ENCODE data around the gene C1QB. TPM values are rescaled to one million over a fixed set of nuclear protein-coding genes. Genes with fewer than 3 reads are reported as not detected.

Gene C1QB
- total RNA-seq, 1 donor from 2014 or later = not detected

- TF ChIP-seq CTCF (conservative IDR thresholded peaks at IDR 0.05; ENCODE audit: low read depth, low read length) = no peak
- H3K4me3 ChIP-seq (ENCODE audit: low read depth, low read length) = no peak overlapping the region
- no peak for DNase-seq (ENCODE audit: low read depth)
These were observed 14.4 kb upstream of the C1QB start for GRCh38 chr1:22638476-22639234.

GRCh38 chr1:22639286-22639685 lies 13.8 kb upstream of the C1QB start:
- H3K4me3 ChIP-seq (ENCODE audit: low read depth, low read length) = no peak overlapping the region
- no peak for DNase-seq (ENCODE audit: low read depth)
- TF ChIP-seq CTCF (conservative IDR thresholded peaks at IDR 0.05; ENCODE audit: low read depth, low read length) = peak; percentile 13

GRCh38 chr1:22641247-22641646 lies 11.8 kb upstream of the C1QB start:
- no peak overlapping the region for H3K4me3 ChIP-seq (ENCODE audit: low read depth, low read length)
- no peak for TF ChIP-seq CTCF (conservative IDR thresholded peaks at IDR 0.05; ENCODE audit: low read depth, low read length)
- DNase-seq (ENCODE audit: low read depth) = no peak

- peak; percentile 89 for TF ChIP-seq CTCF (conservative IDR thresholded peaks at IDR 0.05; ENCODE audit: low read depth, low read length)
- H3K4me3 ChIP-seq (ENCODE audit: low read depth, low read length) = no peak overlapping the region
- no peak for DNase-seq (ENCODE audit: low read depth)
These were observed 11.0 kb upstream of the C1QB start for GRCh38 chr1:22641906-22642636.

GRCh38 chr1:22643381-22643780 lies 9.7 kb upstream of the C1QB start, which contains the start of gene C1QC:
Gene C1QC (plus strand): TSS chr1:22643633. CDS start chr1:22644024, 391 bp downstream.
- H3K4me3 ChIP-seq (ENCODE audit: low read depth, low read length) = no peak within 1 kb of the TSS
- no peak for TF ChIP-seq CTCF (conservative IDR thresholded peaks at IDR 0.05; ENCODE audit: low read depth, low read length)
- DNase-seq (ENCODE audit: low read depth) = no peak

GRCh38 chr1:22643928-22644327 lies 9.1 kb upstream of the C1QB start:
- no peak for TF ChIP-seq CTCF (conservative IDR thresholded peaks at IDR 0.05; ENCODE audit: low read depth, low read length)
- no peak for DNase-seq (ENCODE audit: low read depth)
- no peak overlapping the region for H3K4me3 ChIP-seq (ENCODE audit: low read depth, low read length)
